Sigmoid colon (tissue), 7 donors: Measurements from ENCODE around the gene SHANK3. TPM values are rescaled to one million over a fixed set of nuclear protein-coding genes. Genes with fewer than 3 reads are reported as not detected.

Experiments
- DNase-seq: peaks from one replicate; pipeline ENCODE4 v3.0.0-alpha.2; 2019
- H3K27ac ChIP-seq, 4 donors: fragments of 200-600 bp; sonication (generic); one replicate each; pipeline ENCODE4 v1.5.1; 2016 to 2019; ENCODE audit warnings: mild to moderate bottlenecking in 1 of 4
- H3K27me3 ChIP-seq, 3 donors: fragments of 200-600 bp; sonication (generic); one replicate each; pipeline ENCODE4 v1.5.1; 2019; ENCODE audit warnings: mild to moderate bottlenecking in 1 of 3
- H3K36me3 ChIP-seq, 4 donors: fragments of 200-600 bp; sonication (generic); one replicate each; pipeline ENCODE4 v1.5.1; 2016 to 2019
- H3K4me1 ChIP-seq, 4 donors: fragments of 200-600 bp; sonication (generic); one replicate each; pipeline ENCODE4 v1.5.1; 2017 to 2019
- H3K4me3 ChIP-seq, 4 donors: fragments of 200-600 bp; sonication (generic); one replicate each; pipeline ENCODE4 v1.5.1; 2017 to 2019; ENCODE audit warnings: mild to moderate bottlenecking in 2 of 4, moderate library complexity in 1 of 4
- H3K9me3 ChIP-seq, 4 donors: fragments of 200-600 bp in 3 of 4; sonication (generic) in 3 of 4; one replicate each; pipeline versions ENCODE4 v1.5.1 to v1.6.1; 2013 to 2019
- EP300 ChIP-seq, 4 donors: sonication (generic); formaldehyde crosslinking; IDR thresholded peaks; one replicate each; pipeline ENCODE4 v1.6.1; 2017; ENCODE audit warnings: antibody characterized with exemption in 4 of 4
- POLR2A ChIP-seq, 2 donors: fragments of 450-650 bp; IDR thresholded peaks; one replicate each; pipeline ENCODE4 v1.6.1; 2016; ENCODE audit warnings: antibody characterized with exemption in 2 of 2, mild to moderate bottlenecking in 2 of 2, moderate library complexity in 2 of 2
- POLR2AphosphoS5 ChIP-seq, 4 donors: sonication (generic); formaldehyde crosslinking; IDR thresholded peaks; one replicate each; pipeline ENCODE4 v1.6.1; 2017; ENCODE audit warnings: antibody characterized with exemption in 4 of 4
- WGBS, 2 donors: extraction: QIAGEN DNeasy Blood & Tissue Kit; methylation state at CpG; one replicate each; pipeline ENCODE4 v1.1.7; 2013; 5-methylcytosine and 5-hydroxymethylcytosine counted together
- intact Hi-C: fragments of 100-400 bp; cut with DNase I; formaldehyde crosslinking; loops from one replicate; pipeline ENCODE4 v1.15.1; 2023
- polyA plus RNA-seq, 3 donors: library from polyadenylated mRNA; stranded (reverse); fragments of 200-250 nt; gene quantifications; one replicate each; pipeline ENCODE4 v1.2.3, GENCODE V29; 2013
- total RNA-seq, 4 donors: library from RNA; depleted of rRNA; stranded (reverse); fragments of >200 nt; gene quantifications; one replicate each; pipeline ENCODE4 v1.1.0, GENCODE V29; 2016
- TF ChIP-seq, protein P1 (sequence below), 4 experiments: fragments of 450-650 bp in 3 of 4; fragments of 200-600 bp in 1 of 4; IDR thresholded peaks; one replicate each; pipeline ENCODE4 v1.5.1; 2016 to 2019; ENCODE audit warnings: antibody characterized with exemption in 4 of 4, mild to moderate bottlenecking in 3 of 4, moderate library complexity in 2 of 4
- donor health status: healthy with polysubstance abuse.
- donor health status: Bipolar disorder and iron deficiency.
- donor health status: healthy.

SHANK3 gene
- total and polyA plus RNA-seq, 7 donors, result 0.23 to 14.4 (median 3.2) TPM

GRCh38 chr22:50684986-50685385 lies 12.4 kb downstream of the SHANK3 start:
- WGBS, 2 donors, result 77 to 80% methylated on average over 10 of the region's 10 CpGs
- intact Hi-C loops, result no loop called here
- no peak overlapping the region for H3K4me3 ChIP-seq
- H3K36me3 ChIP-seq, result no peaks in the 10 kb centered on the region
- H3K27me3 ChIP-seq, result peaks cover 0 to 16% (median 0%) of the 10 kb centered on the region in 3 donors
- no peaks in the 10 kb centered on the region for H3K9me3 ChIP-seq
- no peaks in the 10 kb centered on the region for H3K4me1 ChIP-seq
- DNase-seq, result no peak
- no peak overlapping the region for H3K27ac ChIP-seq
- no peak for TF ChIP-seq POLR2A (IDR thresholded peaks at IDR 0.05)
- TF ChIP-seq EP300 (IDR thresholded peaks at IDR 0.05), result no peak
- TF ChIP-seq, protein P1, sequence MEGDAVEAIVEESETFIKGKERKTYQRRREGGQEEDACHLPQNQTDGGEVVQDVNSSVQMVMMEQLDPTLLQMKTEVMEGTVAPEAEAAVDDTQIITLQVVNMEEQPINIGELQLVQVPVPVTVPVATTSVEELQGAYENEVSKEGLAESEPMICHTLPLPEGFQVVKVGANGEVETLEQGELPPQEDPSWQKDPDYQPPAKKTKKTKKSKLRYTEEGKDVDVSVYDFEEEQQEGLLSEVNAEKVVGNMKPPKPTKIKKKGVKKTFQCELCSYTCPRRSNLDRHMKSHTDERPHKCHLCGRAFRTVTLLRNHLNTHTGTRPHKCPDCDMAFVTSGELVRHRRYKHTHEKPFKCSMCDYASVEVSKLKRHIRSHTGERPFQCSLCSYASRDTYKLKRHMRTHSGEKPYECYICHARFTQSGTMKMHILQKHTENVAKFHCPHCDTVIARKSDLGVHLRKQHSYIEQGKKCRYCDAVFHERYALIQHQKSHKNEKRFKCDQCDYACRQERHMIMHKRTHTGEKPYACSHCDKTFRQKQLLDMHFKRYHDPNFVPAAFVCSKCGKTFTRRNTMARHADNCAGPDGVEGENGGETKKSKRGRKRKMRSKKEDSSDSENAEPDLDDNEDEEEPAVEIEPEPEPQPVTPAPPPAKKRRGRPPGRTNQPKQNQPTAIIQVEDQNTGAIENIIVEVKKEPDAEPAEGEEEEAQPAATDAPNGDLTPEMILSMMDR (IDR thresholded peaks at IDR 0.05), result no peak
- no peak for TF ChIP-seq POLR2AphosphoS5 (IDR thresholded peaks at IDR 0.05)

DNA sequence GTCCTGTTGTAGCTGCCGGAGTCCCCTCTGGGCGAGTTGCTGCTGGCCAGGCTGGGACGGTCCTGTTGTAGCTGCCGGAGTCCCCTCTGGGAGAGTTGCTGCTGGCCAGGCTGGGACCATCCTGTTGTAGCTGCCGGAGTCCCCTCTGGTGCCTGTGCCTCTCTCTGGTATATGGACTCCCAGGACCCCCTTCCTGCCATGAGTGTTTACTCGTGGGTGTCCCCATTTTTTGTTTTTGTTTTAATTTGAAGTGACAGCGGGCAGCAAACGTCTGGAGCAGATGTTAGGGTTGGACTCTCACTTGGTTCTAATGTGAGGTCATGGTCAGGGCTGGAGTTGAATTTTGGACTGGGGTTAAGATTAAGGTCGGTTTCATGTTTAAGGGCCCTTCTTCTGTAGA lies 14.2 kb downstream of the SHANK3 start:
- WGBS, 2 donors, result 67% methylated on average over 9 of the region's 9 CpGs
- intact Hi-C loops, result no loop called here
- no peak for DNase-seq
- no peak overlapping the region for H3K4me3 ChIP-seq
- H3K36me3 ChIP-seq, result no peaks in the 10 kb centered on the region
- H3K27ac ChIP-seq, result no peak overlapping the region
- TF ChIP-seq POLR2AphosphoS5 (IDR thresholded peaks at IDR 0.05) (no peak), POLR2A (IDR thresholded peaks at IDR 0.05) (no peak), EP300 (IDR thresholded peaks at IDR 0.05) (no peak)
- TF ChIP-seq, protein P1 (IDR thresholded peaks at IDR 0.05), result no peak
- H3K9me3 ChIP-seq, result no peaks in the 10 kb centered on the region
- H3K4me1 ChIP-seq, result no peaks in the 10 kb centered on the region
- peaks cover 0 to 16% (median 0%) of the 10 kb centered on the region in 3 donors for H3K27me3 ChIP-seq

DNA sequence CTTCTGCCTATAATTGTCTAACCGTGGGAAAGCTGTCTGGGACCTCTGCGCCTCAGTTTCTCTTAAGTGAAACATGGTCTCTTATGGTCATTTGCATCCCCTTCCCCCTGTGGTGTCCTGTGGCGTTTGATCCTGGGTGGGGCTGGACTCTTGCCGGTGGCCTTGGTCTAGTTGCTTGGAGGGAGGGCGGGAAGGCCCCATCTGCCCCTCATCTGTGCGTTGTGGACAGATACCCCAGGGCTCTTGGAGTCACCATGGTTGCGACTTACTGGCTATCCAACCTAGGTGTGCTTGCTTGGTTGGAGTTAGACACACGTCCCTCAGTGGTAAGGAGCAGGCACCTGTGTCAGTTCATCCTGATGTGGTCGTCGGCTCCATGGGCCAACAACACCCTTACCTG lies 15.2 kb downstream of the SHANK3 start:
- Histone ChIP-seq H3K27me3 (peaks cover 0 to 19% (median 0%) of the 10 kb centered on the region in 3 donors), H3K27ac (no peak overlapping the region), H3K36me3 (no peaks in the 10 kb centered on the region), H3K4me1 (no peaks in the 10 kb centered on the region), H3K9me3 (no peaks in the 10 kb centered on the region), H3K4me3 (no peak overlapping the region)
- intact Hi-C loops, result no loop called here
- TF ChIP-seq POLR2AphosphoS5 (IDR thresholded peaks at IDR 0.05) (no peak), EP300 (IDR thresholded peaks at IDR 0.05) (no peak), POLR2A (IDR thresholded peaks at IDR 0.05) (no peak)
- TF ChIP-seq, protein P1 (IDR thresholded peaks at IDR 0.05), result no peak
- DNase-seq, result peak; percentile 48
- 92 to 94% methylated on average over 10 of the region's 10 CpGs for WGBS, 2 donors

- intact Hi-C loops, result no loop called here
- DNase-seq, result peak; percentile 41
- Histone ChIP-seq H3K4me3 (no peak overlapping the region), H3K4me1 (no peaks in the 10 kb centered on the region), H3K9me3 (no peaks in the 10 kb centered on the region), H3K27ac (no peak overlapping the region), H3K27me3 (peaks cover 0 to 19% (median 0%) of the 10 kb centered on the region in 3 donors), H3K36me3 (no peaks in the 10 kb centered on the region)
- TF ChIP-seq POLR2AphosphoS5 (IDR thresholded peaks at IDR 0.05) (no peak), EP300 (IDR thresholded peaks at IDR 0.05) (no peak), POLR2A (IDR thresholded peaks at IDR 0.05) (no peak)
- TF ChIP-seq, protein P1 (IDR thresholded peaks at IDR 0.05), result no peak
- WGBS, 2 donors, result 86 to 88% methylated on average over 5 of the region's 5 CpGs
Measured at GRCh38 chr22:50688448-50688847, 15.8 kb downstream of the SHANK3 start.

- 17 to 35% methylated on average over 2 of the region's 2 CpGs for WGBS, 2 donors
Measured at GRCh38 chr22:50691521-50691920, 18.9 kb downstream of the SHANK3 start.

More at GRCh38 chr22:50691521-50691920, 18.9 kb downstream of the SHANK3 start:
- intact Hi-C loops, result no loop called here
- peaks cover 0 to 3% (median under 1%) of the 10 kb centered on the region in 4 donors for H3K4me1 ChIP-seq
- H3K4me3 ChIP-seq, result no peak overlapping the region
- TF ChIP-seq POLR2AphosphoS5 (IDR thresholded peaks at IDR 0.05) (no peak), POLR2A (IDR thresholded peaks at IDR 0.05) (no peak), EP300 (IDR thresholded peaks at IDR 0.05) (no peak)
- TF ChIP-seq, protein P1 (IDR thresholded peaks at IDR 0.05), result no peak
- H3K27ac ChIP-seq, result no peak overlapping the region
- H3K27me3 ChIP-seq, result peaks cover 0 to 17% (median 0%) of the 10 kb centered on the region in 3 donors
- DNase-seq, result no peak
- H3K36me3 ChIP-seq, result no peaks in the 10 kb centered on the region
- H3K9me3 ChIP-seq, result no peaks in the 10 kb centered on the region
